Ureter (tissue), 1 donor: ENCODE measurements around the gene SPRYD3. TPM values are rescaled to one million over a fixed set of nuclear protein-coding genes. Genes with fewer than 3 reads are reported as not detected.
"Not testable (repeated sequence)": the region's sequence is repeated elsewhere in the genome, so short reads cannot be mapped to it uniquely, and the experiment has no call there.

ENCODE experiments used
- DNase-seq: peaks from one replicate; pipeline ENCODE4 v3.0.0-alpha.2; 2020; ENCODE audit warnings: low spot score
- total RNA-seq: library from RNA; stranded (reverse); gene quantifications from one replicate; pipeline ENCODE4 v1.2.4, GENCODE V29; 2023
- donor health status: DM: yes; HTN: yes; CAD: no.

SPRYD3 gene
- total RNA-seq, 1 donor from 2014 or later = 66.6 TPM

- DNase-seq = peak; percentile 49
Measured at GRCh38 chr12:53051881-53052412, 27.2 kb downstream of the SPRYD3 start.

- DNase-seq = peak; percentile 75
Measured at GRCh38 chr12:53051058-53051880, 27.9 kb downstream of the SPRYD3 start.

- DNase-seq = peak; percentile 43
Measured at GRCh38 chr12:53050426-53051057, 28.6 kb downstream of the SPRYD3 start.

GRCh38 chr12:53049571-53050318 is 29.4 kb downstream of the SPRYD3 start, which contains the start of gene TNS2:
TNS2 (plus strand) TSS chr12:53050065; CDS start chr12:53050186, 121 bp downstream.
- peak; percentile 80 for DNase-seq

GRCh38 chr12:53048780-53049401 is 30.3 kb downstream of the SPRYD3 start:
- peak; percentile 78 for DNase-seq

GRCh38 chr12:53048033-53048779 is 31.0 kb downstream of the SPRYD3 start:
- peak; percentile 80 for DNase-seq

GRCh38 chr12:53047221-53048032 is 31.8 kb downstream of the SPRYD3 start:
- DNase-seq = peak; percentile 85

- DNase-seq = peak; percentile 93
Measured at GRCh38 chr12:53046655-53047220, 32.5 kb downstream of the SPRYD3 start.

GRCh38 chr12:53045696-53046045 is 33.5 kb downstream of the SPRYD3 start:
- DNase-seq = peak; percentile 70

- DNase-seq = no peak
Measured at GRCh38 chr12:53044896-53045695, 34.1 kb downstream of the SPRYD3 start.

- peak; percentile 50 for DNase-seq
Measured at GRCh38 chr12:53044052-53044581, 35.1 kb downstream of the SPRYD3 start.

- no peak for DNase-seq
Measured at GRCh38 chr12:53042607-53043454, 36.4 kb downstream of the SPRYD3 start.

- DNase-seq = no peak
Measured at GRCh38 chr12:53039851-53040250, 39.3 kb downstream of the SPRYD3 start.

- DNase-seq = no peak
Measured at GRCh38 chr12:53036802-53037201, 42.4 kb downstream of the SPRYD3 start.

- DNase-seq = no peak
Measured at GRCh38 chr12:53034459-53034858, 44.7 kb downstream of the SPRYD3 start.

- DNase-seq = not testable (repeated sequence)
Measured at GRCh38 chr12:53033832-53034231, 45.4 kb downstream of the SPRYD3 start.

GRCh38 chr12:53031616-53032015 is 47.6 kb downstream of the SPRYD3 start:
- DNase-seq = no peak

- not testable (repeated sequence) for DNase-seq
Measured at GRCh38 chr12:53027014-53027413, 52.2 kb downstream of the SPRYD3 start.
